HG02623 (cell line): ENCODE results near the gene SLC38A10.
"Not testable (repeated sequence)": the region's sequence is repeated elsewhere in the genome, so short reads cannot be mapped to it uniquely, and the experiment has no call there.

Experiments
- ATAC-seq: cut with Tn5 transposase; IDR thresholded peaks from one replicate; pipeline ENCODE4 v1.9.1; 2021; ENCODE audit warnings: moderate library complexity; ENCODE audit not compliant: unreplicated experiment

The SLC38A10 gene

DNA sequence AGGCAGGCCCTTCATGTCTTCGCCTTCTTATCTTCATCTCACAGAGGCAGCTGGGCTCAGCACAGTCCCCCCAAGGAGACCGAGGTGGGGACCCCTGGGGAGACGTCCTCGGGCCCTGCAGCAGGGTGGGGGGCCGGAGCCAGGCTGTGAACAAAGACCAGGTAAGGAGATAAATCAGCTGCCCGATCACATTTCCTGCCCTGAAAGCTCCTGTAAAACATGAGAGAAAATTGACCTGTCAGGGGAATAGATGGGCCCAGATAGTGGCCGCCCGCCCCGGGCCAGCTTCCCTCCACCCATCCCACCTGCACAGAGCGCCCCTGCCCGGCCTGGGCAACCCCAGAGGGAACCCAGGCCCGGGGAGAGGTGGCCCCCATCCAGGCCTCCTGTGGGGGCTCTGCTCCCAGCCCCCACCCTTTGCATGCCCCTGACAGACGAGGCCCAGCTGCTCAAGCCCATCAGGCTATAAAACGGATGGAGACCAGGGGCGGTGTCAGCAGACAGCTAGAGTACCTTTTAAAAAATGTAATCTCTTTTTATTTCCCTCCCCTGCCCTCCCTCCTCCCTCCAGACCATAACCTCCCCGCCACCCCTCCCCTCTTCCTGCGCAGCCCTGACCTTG, 18.8 kb upstream of the SLC38A10 start:
- no peak for ATAC-seq

DNA sequence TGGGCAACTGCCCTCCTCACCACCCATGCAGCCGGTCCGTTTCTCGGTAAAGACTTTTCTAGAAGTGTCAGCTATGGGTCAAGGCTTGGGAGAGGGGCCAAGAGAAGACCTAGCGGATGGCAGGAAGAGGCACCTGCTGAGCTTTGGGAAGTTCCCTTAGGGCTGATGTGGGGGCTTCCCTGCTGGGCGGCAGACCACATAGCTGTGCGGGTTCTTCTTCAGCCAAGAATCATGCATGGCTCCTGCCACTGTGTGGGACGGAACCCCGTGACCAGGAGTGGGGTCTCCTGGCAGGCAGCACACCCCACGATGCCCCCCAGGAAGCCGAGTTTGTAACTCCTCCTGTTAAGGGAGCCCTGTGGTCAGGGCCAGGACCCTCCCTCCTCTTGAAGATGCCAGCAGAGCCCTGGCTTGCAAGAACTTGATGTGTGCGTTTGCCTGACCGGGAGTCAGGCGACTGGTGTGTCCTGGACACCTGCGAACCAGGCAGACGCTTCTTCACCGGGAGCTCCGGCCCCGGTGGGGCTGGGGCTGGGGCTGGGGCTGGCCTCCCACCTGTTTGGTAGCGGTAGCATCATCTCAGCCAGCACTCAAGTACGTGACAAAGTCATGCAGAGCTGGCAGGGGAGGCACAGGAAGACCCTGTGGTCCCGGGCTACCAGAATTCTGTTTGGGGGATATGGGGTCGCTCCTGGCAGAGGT, 17.7 kb upstream of the SLC38A10 start:
- no peak for ATAC-seq

DNA sequence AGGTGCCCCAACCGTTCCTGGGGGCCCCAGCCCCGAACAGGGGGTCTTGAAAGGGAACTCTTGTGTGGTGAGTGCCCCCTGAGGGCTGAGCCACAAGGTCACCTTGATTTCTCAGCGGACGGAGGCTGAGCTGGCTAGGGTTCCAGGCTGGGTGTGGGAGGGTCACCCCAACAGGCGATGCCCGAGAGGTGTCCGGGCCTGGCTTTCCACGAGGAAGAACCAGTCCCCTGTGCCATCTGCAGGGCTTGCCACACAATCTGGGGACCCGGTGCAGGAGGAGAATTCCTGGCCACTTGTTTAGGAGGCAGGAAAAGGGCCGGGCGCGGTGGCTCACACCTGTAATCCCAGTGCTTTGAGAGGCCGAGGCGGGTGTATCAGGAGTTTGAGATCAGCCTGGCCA, 16.8 kb upstream of the SLC38A10 start:
- ATAC-seq: no peak

DNA sequence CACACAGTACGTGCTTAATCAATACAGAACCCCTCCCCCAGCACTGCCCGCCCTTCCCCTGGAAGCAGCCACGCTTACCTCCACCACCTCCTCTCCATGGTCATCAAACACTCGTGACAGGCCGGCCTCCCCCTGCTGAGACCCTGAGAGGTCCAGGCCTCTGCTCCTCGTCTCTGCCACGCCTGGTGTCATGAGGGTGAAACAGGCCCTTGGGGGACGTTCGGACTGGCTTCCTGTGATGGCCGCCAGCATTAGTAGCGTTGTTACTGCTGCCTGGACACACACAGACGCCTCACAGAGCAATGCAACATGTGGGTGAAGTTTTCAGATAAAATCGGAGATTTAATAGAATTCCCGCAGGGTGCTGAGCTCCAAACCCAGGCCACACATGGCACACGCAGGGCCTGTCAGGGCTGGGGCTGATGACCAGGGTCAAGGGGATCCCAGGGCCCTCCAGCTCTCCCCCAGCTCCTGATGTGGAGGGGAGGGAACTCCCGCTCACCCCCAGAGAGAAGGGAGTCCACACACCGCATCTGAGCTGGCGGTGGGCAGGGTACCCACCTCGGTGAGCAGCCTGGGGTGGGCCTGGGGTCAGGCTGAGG, 15.9 kb upstream of the SLC38A10 start:
- ATAC-seq: no peak

DNA sequence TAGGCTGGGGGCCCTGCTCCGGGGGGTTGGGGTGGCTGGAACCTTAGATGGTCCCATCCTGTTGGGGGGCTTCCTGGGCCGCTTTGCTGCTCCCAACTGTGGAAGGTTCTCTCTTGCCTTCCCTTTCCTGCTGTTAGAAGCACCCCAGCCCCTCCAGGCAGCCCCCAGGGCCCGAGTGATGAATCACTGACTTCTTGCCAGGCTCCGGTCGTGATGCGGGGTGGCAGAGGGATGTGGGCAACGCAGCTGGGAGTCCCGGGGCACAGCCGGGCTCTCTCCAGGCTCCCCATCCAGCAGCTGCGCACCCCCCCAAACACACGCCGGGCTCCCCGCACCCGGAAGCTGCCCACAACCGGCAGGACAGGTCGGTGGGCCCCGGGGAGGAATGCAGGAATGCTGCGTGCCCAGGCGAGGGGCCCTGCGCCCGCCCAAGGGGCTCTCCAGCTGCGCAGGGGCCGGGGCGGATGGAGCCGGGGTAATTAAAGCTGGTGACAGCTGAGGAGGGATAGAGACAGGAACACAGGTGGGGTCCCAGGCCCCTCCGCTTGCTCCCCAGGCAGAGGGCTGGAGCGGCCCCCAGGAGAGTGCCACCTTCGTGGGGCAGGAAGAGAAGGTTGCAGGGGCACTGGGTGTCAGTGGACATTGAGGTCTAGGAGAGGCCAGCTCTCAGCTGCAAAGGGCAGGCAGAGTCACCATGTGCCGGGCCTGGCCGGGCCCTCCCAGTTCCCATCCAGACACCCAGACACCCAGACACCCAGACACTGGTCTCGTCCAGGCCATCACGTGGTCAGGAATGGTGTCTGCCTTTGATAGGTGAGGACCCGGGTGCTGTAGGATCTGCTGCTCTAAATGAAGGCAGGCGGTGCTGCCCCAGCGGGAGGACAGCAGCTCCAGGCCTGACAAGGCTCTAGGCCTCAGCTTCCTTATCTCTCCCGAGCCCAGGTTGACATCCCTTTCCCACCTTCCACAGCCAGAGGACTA, 15.0 kb upstream of the SLC38A10 start:
- no peak for ATAC-seq

DNA sequence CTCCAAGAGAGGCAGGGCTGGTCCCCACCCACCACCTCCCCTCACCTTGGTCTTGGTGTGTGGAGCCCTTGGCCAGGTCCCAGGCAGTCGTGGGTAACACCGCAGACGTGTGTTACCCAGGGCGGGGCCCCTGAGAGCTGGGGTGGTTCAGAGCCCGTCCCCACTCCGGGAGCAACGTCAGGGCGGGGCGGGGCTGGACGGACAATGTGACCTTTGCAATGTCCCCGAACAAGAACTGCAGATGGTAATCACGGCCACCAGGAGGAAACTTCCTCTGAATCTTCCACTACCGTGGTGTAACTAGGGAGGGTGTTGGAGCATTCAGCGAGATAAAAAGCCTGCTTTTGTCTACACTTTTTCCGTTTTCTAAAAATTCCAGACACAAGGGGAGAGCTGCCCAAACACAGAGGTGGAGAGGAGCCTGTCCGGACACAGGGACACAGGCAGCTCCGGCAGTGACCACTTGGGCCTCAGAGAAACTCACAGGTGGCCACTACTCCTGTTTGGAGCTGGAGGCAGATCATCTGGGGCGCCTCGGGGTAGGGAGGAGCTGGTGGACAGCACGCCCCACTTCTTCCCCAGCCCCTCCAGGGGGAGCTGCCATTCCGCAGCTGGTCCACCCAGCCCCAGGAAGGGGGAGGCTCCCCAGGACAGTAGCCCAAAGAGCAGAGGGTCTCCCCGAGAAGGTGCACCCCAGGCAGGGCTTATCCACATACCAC, 14.2 kb upstream of the SLC38A10 start:
- ATAC-seq: no peak

DNA sequence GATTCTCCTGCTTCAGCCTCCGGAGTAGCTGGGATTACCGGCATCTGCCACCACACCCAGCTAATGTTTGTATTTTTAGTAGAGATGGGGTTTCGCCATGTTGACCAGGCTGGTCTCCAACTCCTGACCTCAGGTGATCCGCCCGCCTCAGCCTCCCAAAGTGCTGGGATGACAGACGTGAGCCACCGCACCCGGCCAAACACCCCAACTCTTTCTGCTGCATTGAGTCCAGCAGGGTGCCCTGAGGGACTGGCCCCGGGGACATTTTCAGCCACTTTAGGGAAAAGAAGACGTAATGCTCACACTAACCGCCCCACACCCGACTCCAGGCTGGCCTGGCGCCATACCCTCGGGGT, 13.7 kb upstream of the SLC38A10 start:
- ATAC-seq: not testable (repeated sequence)

DNA sequence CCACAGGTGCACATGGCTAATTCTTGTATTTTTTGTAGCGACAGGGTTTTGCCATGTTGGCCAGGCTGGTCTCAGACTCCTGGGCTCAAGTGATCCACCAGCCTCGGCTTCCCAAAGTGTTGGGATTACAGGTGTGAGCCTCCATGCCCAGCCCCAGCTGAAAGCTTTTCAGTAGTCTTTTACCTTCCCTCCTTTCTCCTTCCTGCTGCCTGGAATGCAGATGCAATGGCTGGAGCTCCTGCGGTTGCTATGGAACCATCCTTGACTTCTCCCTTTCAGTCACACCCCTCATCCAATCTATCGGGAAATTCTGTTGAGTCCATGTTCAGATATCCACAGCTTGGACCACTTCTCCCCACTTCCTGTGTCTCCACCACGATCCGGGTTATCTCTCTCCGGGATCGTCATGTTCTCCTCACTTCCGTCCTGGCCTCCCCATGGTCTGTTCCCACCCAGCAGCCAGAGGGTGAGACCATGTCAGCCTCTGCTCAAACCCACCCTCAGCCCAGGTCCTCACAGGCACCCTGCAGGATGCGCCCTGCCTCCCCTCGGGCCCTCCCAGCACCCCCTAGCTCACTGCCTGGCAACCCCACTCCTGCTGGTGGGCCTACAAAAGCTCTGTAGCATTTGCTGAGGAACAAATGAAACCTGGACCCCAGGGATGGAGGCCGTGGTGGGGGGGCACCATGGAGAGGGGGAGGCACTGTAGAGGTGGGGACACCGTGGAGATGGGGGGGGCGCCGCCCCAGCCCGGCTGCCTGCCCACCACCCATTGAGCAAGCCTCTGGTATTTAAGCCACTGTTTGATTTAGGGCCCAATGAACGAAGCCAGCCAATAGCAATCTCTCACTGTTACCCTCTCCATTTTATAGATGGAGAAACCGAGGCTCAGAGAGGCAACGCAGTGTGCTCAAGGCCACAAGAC, 12.8 kb upstream of the SLC38A10 start:
- no peak for ATAC-seq

DNA sequence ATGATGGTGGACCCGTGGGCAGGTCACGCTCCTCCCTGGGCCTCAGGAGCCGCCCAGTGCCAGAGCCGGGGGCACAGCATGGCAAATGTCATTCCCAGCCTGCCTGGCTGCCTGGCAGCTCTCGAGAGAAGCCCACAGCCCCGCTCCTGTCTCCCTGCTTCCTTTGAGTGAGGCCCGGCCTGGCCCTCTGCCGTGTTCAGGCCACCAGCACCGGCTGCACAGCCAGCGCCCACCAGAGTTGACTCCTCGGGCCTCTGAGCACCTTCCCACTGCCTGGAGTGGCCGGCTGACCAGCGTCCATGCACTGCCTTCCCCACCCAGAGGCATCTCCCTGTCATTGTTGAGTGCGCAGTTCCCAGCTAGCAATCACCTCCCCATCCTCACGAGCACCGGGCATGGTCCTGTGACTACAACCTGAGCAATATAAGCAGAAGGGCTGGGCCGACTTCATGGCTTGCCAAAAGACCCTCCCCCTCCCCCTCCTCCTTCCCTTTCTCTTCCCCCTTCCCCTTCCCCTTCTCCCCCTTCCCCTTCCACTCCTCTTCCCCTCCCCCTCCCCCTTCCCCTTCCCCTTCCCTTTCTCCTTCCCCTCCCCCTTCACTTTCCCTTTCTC, 11.9 kb upstream of the SLC38A10 start:
- no peak for ATAC-seq

DNA sequence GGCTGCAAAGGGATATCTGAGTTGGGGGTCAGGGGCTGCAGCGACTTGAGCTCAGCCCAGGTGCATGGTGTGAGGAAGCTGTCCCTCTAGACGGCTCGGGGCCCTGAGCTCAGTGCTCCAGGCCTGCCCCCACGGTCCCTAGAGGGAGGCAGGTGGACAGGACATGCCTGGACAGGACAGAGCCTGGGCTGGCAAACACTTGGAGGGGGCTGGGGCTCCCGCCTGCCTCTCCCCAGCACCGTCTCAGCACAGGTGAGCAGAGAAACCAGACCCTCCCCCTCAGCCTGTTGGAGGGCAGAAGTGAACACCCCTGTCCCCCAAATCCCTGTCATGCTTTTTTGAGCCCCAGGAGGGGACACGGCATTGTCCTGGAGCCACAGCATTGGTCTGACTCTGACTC, 11.4 kb upstream of the SLC38A10 start:
- ATAC-seq: no peak

DNA sequence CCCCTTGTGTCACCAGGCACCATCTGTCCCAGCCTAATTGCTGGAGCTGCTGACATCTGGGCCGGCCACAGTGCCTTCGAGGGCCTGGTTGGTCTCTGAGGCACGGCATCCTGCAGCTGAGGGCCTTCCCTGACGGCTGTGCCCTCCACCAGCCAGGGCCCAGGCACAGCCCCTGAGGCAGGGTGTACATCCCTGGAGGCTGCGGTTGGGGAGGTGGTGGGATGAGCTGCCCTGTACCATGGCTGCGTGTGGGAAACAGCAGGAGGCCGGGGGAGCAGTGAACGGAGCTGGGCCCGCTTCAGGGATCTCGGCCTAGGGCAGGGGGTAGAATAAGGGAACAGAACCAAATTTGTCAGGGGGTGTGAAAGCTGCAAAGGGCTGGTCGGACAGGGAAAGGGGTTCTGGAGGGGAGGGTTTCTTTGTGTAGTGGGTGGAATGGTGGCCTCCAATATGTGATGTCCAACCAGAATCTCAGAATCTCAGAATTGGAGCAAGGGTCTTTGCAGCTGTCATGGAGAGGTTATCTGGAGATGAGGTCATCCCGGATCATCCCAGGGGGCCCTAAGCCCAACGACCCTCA, 10.0 kb upstream of the SLC38A10 start:
- ATAC-seq: no peak

DNA sequence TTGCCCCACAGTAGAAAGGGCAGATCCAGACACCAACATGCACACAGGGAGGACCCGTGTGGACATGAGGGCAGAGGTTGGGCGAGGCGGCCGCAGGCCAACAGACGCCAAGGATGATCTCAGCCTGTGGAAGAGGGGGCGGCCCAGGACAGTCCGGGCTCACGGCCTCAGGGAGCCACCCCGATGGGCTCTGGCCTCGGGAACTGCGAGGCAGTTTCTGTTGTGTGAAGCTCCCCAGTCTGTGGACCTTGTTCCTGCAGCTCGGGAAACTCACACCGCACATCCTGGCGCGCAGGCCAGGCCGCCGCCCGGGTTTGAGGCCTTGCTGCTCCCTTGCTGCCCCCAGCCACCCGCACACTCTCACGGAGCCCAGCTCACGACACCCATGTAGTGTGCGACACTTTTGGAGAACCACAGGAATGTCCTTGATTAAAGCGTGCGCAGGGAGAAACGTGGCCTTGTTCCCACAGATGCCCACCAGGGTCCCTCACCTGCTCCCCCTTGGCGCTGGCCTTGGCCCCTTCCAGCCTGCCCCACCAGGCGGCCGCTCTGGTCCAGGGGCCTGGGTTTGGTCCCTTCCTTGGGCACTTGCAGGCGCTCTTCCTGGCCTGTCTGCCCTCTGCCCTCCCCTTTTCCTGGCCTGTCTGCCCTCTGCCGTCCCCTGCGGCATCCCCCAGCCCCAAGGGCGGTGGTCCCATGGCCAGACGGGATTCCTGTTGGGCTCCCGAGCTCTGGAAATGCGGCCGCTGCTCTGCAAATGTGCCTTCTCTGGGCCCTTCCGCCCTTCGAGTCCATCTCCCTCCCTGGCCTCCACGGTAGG, 9.3 kb upstream of the SLC38A10 start:
- ATAC-seq: no peak

DNA sequence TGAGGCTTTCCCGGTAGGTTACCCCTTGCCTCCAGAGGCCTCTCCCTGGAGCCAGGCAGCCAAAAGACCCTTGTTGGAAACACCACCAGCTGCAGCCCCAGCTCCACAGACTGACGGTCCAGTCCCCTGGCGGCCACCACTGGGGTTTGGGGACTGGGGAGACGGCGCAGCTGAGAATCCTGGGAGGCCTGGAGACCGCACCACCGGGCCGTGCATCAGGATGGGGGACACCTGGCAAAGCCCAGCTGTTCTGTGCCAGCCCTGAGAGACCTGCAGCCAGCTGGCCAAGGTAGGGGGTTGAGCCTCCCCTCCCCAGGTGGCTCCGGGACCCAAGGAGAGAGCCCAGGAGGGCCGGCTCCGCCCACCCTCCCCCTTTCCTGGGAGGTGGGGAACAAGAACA, 8.3 kb upstream of the SLC38A10 start:
- ATAC-seq: no peak

DNA sequence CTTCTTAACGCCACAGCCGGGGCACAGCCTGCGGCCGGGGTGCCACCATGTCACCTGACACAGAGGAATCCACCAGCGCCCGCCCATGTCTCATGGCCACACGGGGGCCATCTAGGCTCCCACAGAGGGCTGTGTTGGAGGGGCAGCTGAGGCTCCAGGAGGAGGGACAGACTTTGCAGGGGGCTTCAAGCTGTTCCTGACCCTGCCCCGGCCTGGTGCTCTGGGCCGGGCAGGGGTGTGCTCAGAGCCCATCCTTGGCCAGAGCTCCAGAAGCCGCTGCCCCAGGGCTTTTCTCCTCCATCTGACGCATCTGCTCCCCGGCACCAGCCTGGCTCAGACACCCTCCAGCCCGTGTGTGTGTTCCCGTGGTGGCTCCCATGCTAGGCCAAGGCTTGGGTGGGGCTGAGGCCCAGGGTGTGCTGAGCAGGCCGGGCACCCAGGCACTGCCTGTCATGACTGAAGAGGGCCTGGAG, 7.8 kb upstream of the SLC38A10 start:
- ATAC-seq: no peak

DNA sequence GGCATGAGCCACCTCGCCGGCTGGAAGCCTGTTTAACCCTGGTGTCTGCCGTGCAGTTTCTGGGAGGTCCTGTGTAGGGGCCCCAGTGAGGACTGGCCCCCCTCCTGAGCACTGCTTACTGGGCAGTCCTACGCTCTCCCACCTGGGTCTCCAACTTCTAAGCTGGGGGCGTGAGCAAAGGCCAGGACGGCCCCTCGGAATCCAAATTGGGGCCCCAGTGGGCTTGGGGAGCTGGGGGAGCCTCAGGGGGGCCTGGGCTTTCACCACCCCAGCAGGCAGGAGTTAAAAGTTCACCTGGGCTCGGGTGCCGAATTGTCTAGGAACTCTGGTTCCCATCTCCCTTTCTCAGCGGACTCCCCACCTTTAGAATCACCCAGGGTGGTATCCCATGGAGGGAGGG, 7.2 kb upstream of the SLC38A10 start:
- no peak for ATAC-seq

DNA sequence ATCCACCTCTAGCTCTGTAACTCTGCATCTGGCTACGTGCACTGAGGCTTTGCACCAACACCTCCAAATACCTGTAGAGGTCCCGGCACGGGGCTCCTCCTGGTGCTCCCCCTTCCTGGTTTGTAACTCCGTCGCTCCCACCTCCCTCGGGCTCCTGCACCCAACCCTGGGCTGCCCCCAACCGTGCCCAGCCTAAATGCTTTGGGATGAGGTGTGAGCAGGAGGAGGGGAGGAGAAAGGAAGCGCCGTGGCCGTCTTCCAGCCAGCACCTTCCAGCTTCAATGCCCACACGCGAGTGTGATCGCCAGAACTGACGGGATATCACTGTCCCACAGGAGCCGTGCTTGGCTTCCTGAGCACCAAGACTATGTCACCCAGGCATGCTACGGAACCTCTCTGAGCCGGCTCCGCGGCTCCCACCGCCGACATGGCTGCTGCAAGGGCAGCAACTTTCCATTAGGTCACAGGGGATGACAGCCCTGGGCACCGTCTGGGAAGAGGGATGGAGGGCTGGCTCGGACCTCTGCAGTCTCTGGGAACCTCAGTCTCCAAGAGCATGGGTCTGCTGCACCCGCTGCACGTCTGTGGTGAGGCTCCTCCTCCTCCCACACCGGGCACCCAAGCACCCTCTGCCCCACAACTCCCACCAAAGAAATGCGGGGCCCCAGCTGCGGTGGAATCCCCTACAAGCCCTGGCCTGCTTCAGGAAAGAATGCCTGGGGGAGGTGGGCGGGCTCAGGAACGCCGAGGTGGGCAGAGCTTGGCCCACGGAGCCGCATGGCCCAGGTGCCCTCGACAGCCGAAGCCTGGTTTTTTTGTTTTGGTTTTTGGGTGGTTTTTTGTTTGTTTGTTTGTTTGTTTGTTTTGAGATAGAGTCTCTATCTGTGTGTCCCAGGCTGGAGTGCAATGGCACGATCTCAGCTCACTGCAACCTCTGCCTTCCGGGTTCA, 6.4 kb upstream of the SLC38A10 start:
- ATAC-seq: no peak
